ENCODE measurements around the gene SFR1. TPM values are rescaled to one million over a fixed set of nuclear protein-coding genes. Genes with fewer than 3 reads are reported as not detected.

SFR1 gene
- total and polyA plus RNA-seq, 9 donors = 5.6 to 12.0 (median 7.9) TPM

GRCh38 chr10:104077247-104077646, 44.7 kb upstream of the SFR1 start:
- Histone ChIP-seq H3K27ac (no peak overlapping the region), H3K36me3 (no peaks in the 10 kb centered on the region), H3K4me3 (no peak overlapping the region), H3K4me1 (ENCODE audit: insufficient read depth) (no peaks in the 10 kb centered on the region), H3K27me3 (no peaks in the 10 kb centered on the region), H3K9me3 (no peaks in the 10 kb centered on the region)
- TF ChIP-seq EP300 (IDR thresholded peaks at IDR 0.05) = no peak
- no peak for TF ChIP-seq CTCF (IDR thresholded peaks at IDR 0.05)
- TF ChIP-seq POLR2A (IDR thresholded peaks at IDR 0.05) = no peak
- no peak for DNase-seq
- 78 to 89% (median 85%) methylated on average over 3 of the region's 3 CpGs for WGBS, 3 donors
- intact Hi-C loops (cut with DNase I) = no loop called here

- intact Hi-C loops (cut with DNase I) = no loop called here
- Histone ChIP-seq H3K36me3 (no peaks in the 10 kb centered on the region), H3K4me1 (ENCODE audit: insufficient read depth) (no peaks in the 10 kb centered on the region), H3K27me3 (no peaks in the 10 kb centered on the region), H3K27ac (no peak overlapping the region), H3K9me3 (no peaks in the 10 kb centered on the region), H3K4me3 (no peak overlapping the region)
- no peak for TF ChIP-seq EP300 (IDR thresholded peaks at IDR 0.05)
- TF ChIP-seq CTCF (IDR thresholded peaks at IDR 0.05) = no peak
- no peak for TF ChIP-seq POLR2A (IDR thresholded peaks at IDR 0.05)
- WGBS, 3 donors = 71 to 83% (median 79%) methylated on average over 5 of the region's 5 CpGs
- no peak for DNase-seq
Observed at GRCh38 chr10:104077663-104078151, 44.3 kb upstream of the SFR1 start.

- no peak overlapping the region for H3K4me3 ChIP-seq
- no peak overlapping the region for H3K27ac ChIP-seq
- H3K27me3 ChIP-seq = no peaks in the 10 kb centered on the region
- no peaks in the 10 kb centered on the region for H3K9me3 ChIP-seq
- H3K36me3 ChIP-seq = no peaks in the 10 kb centered on the region
- no peak for DNase-seq
- intact Hi-C loops (cut with DNase I) = no loop called here
- TF ChIP-seq EP300 (IDR thresholded peaks at IDR 0.05) (no peak), POLR2A (IDR thresholded peaks at IDR 0.05) (no peak), CTCF (IDR thresholded peaks at IDR 0.05) (no peak)
- H3K4me1 ChIP-seq (ENCODE audit: insufficient read depth) = no peaks in the 10 kb centered on the region
- 42 to 55% (median 54%) methylated on average over 1 of the region's 1 CpG for WGBS, 3 donors
Observed at GRCh38 chr10:104080762-104081161, 41.2 kb upstream of the SFR1 start.

- DNase-seq = no peak
- no peaks in the 10 kb centered on the region for H3K36me3 ChIP-seq
- no peak overlapping the region for H3K4me3 ChIP-seq
- no peaks in the 10 kb centered on the region for H3K27me3 ChIP-seq
- WGBS, 3 donors = 67 to 77% (median 71%) methylated on average over 5 of the region's 5 CpGs
- H3K4me1 ChIP-seq (ENCODE audit: insufficient read depth) = no peaks in the 10 kb centered on the region
- H3K27ac ChIP-seq = no peak overlapping the region
- H3K9me3 ChIP-seq = no peaks in the 10 kb centered on the region
- intact Hi-C loops (cut with DNase I) = no loop called here
- TF ChIP-seq CTCF (IDR thresholded peaks at IDR 0.05) = no peak
- TF ChIP-seq EP300 (IDR thresholded peaks at IDR 0.05) = no peak
- no peak for TF ChIP-seq POLR2A (IDR thresholded peaks at IDR 0.05)
Observed at GRCh38 chr10:104081998-104082397, 40.0 kb upstream of the SFR1 start.

All from ovary (tissue), 9 donors.